Vagina (tissue), 2 donors: Measurements from ENCODE around the gene DPP6. TPM values are rescaled to one million over a fixed set of nuclear protein-coding genes. Genes with fewer than 3 reads are reported as not detected.
"Not testable (repeated sequence)": the region's sequence is repeated elsewhere in the genome, so short reads cannot be mapped to it uniquely, and the experiment has no call there.

Experiments used
- DNase-seq, 2 donors: peaks; one replicate each; pipeline ENCODE4 v3.0.0-alpha.2; 2017; ENCODE audit errors: extremely low spot score in 2 of 2
- H3K27ac ChIP-seq: fragments of 200-600 bp; sonication (generic); one replicate; pipeline ENCODE4 v1.5.1; 2019
- H3K27me3 ChIP-seq: fragments of 200-600 bp; sonication (generic); one replicate; pipeline ENCODE4 v1.5.1; 2019
- H3K36me3 ChIP-seq, 2 donors: fragments of 200-600 bp; sonication (generic); one replicate each; pipeline ENCODE4 v1.5.1; 2017 to 2019
- H3K4me1 ChIP-seq: fragments of 200-600 bp; sonication (generic); one replicate; pipeline ENCODE4 v1.5.1; 2019
- H3K4me3 ChIP-seq, 2 donors: fragments of 200-600 bp; sonication (generic); 1 replicate in 1 of 2; 2 replicates in 1 of 2; pipeline ENCODE4 v1.5.1; 2016 to 2019
- H3K9me3 ChIP-seq: fragments of 200-600 bp; sonication (generic); one replicate; pipeline ENCODE4 v1.5.1; 2019
- POLR2A ChIP-seq, 2 donors: fragments of 450-650 bp; IDR thresholded peaks; one replicate each; pipeline ENCODE4 v1.6.1; 2017; ENCODE audit warnings: antibody characterized with exemption in 2 of 2, mild to moderate bottlenecking in 2 of 2, moderate library complexity in 2 of 2
- POLR2AphosphoS5 ChIP-seq, 2 donors: sonication (generic); formaldehyde crosslinking; IDR thresholded peaks; one replicate each; pipeline ENCODE4 v1.9.0; 2017; ENCODE audit warnings: antibody characterized with exemption in 2 of 2, mild to moderate bottlenecking in 2 of 2, low read depth in 1 of 2; ENCODE audit not compliant: insufficient read depth in 1 of 2
- intact Hi-C: fragments of 100-400 bp; cut with DNase I; formaldehyde crosslinking; loops from one replicate; pipeline ENCODE4 v1.15.1; 2023
- total RNA-seq: library from RNA; depleted of rRNA; stranded (reverse); fragments of >200 nt; gene quantifications from one replicate; pipeline ENCODE4 v1.2.3, GENCODE V29; 2016
- TF ChIP-seq, protein P1 (sequence below), 3 experiments: fragments of 450-650 bp in 2 of 3; fragments of 200-600 bp in 1 of 3; sonication (generic) in 1 of 3; IDR thresholded peaks; one replicate each; pipeline ENCODE4 v1.5.1; 2017 to 2019; ENCODE audit warnings: antibody characterized with exemption in 3 of 3, mild to moderate bottlenecking in 2 of 3, moderate library complexity in 2 of 3

DPP6 gene
- total RNA-seq, 1 donor from 2014 or later: 7.9 TPM

DNA sequence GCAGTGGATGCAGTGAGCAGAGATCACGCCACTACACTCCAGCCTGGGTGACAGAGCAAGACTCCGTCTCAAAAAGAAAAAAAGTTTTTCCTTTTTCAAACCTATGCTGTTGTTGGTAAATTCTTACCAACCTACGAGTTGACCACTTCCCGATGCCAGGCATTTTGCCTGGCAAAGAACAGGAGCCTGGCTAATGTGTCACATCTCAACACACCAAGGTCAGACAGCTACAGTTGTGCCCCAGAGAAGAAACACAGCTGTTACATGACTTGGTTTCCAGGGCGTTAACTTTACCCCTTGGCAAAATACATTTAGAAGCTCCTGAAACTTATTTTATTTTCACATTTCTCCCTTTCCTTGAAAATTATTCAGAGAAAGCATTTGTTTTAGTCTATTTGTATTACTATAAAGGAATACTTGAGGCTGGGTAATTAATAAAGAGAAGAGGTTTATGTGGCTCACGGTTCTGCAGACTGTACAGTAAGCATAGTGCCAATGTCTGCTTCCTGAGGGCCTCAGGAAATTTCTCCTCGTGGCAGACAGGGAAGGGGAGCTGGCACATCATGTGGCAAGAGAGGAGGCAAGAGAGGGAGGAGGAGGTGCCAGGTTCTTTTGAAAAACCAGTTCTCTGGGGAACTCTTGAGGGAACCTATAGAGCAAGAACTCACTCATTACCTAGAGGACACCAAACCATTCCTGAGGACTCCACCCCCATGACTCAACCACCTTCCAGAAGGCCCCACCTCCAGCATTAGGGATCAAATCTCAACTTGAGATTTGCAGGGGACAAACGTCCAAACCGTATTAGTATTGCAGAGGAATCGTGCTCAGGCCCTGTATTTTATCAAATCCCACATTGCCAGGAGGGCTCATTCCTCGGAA is 867.4 kb downstream of the DPP6 start:
- TF ChIP-seq, protein P1, sequence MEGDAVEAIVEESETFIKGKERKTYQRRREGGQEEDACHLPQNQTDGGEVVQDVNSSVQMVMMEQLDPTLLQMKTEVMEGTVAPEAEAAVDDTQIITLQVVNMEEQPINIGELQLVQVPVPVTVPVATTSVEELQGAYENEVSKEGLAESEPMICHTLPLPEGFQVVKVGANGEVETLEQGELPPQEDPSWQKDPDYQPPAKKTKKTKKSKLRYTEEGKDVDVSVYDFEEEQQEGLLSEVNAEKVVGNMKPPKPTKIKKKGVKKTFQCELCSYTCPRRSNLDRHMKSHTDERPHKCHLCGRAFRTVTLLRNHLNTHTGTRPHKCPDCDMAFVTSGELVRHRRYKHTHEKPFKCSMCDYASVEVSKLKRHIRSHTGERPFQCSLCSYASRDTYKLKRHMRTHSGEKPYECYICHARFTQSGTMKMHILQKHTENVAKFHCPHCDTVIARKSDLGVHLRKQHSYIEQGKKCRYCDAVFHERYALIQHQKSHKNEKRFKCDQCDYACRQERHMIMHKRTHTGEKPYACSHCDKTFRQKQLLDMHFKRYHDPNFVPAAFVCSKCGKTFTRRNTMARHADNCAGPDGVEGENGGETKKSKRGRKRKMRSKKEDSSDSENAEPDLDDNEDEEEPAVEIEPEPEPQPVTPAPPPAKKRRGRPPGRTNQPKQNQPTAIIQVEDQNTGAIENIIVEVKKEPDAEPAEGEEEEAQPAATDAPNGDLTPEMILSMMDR (IDR thresholded peaks at IDR 0.05): no peak
- TF ChIP-seq POLR2A (IDR thresholded peaks at IDR 0.05) (no peak), POLR2AphosphoS5 (IDR thresholded peaks at IDR 0.05; ENCODE audit: insufficient read depth in 1 of 2, low read depth in 1 of 2) (no peak)
- no peaks in the 10 kb centered on the region for H3K9me3 ChIP-seq
- peak in 1 of 2 donors; percentile 64 for DNase-seq

DNA sequence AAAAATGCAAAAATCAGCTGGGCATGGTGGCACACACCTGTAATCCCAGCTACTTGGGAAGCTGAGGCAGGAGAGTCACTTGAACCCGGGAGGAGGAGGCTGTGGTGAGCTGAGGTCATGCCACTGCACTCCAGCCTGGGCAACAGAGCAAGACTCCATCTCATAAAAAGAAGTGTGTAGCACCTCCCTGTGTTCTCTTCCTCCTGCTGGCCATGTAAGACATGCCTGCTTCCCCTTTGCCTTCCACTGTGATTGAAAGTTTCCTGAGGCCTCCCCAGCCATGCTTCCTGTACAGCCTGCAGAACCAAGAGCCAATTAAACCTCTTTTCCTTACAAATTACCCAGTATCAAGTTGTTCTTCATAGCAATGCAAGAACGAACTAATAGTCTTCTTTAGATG is 870.3 kb downstream of the DPP6 start:
- peak in 1 of 2 donors; percentile 25 for DNase-seq
- H3K27me3 ChIP-seq, H3K4me1 ChIP-seq, H3K36me3 ChIP-seq, H3K27ac ChIP-seq, H3K9me3 ChIP-seq, H3K4me3 ChIP-seq: not testable (repeated sequence)
- intact Hi-C loops: loop anchor here (10.0 kb wide), 1 partner anchor 262 kb away; no protein-coding TSS in a partner anchor

More for the DNA sequence above, 867.4 kb downstream of the DPP6 start:
- no peak overlapping the region for H3K27ac ChIP-seq
- peaks cover 6% of the 10 kb centered on the region for H3K4me1 ChIP-seq
- H3K36me3 ChIP-seq: no peaks in the 10 kb centered on the region
- H3K4me3 ChIP-seq: no peak overlapping the region
- intact Hi-C loops: loop anchor here (10.0 kb wide), 2 partner anchors 265 to 415 kb away; no protein-coding TSS in a partner anchor
- no peaks in the 10 kb centered on the region for H3K27me3 ChIP-seq

DNA sequence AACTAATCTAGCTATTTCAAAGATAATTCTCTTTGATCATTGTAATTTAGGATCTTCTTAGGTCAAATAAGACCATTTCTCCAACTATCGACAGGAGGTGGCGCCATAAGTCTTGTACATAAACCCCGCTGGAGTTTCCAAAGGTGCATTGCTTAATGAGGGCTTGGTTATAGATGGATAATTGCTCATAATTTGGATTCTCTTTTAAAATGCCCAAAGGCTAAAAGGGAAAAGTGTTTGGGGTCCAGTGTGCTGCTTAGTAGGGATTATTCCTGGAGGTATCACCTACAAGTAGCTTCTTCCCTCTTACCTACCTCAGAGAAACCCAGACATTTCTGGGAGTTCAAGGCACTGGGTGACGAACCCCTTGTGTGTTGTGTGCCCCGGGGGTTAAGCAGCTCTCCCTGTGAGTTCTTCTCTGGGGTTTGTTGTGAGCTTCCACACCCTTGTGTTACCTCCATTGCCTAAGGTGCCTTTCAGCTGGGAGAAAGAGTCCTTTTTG is 875.5 kb downstream of the DPP6 start:
- Histone ChIP-seq H3K27ac (peak overlapping the region; percentile 89), H3K4me1 (peaks cover 23% of the 10 kb centered on the region), H3K9me3 (no peaks in the 10 kb centered on the region), H3K36me3 (no peaks in the 10 kb centered on the region), H3K4me3 (peak overlapping the region; percentile 51 to 64), H3K27me3 (no peaks in the 10 kb centered on the region)
- TF ChIP-seq, protein P1 (IDR thresholded peaks at IDR 0.05): peak; percentile 50 to 59 (median 51)
- TF ChIP-seq POLR2A (IDR thresholded peaks at IDR 0.05) (no peak), POLR2AphosphoS5 (IDR thresholded peaks at IDR 0.05; ENCODE audit: insufficient read depth in 1 of 2, low read depth in 1 of 2) (peak in 1 of 2 donors; percentile 30)
- intact Hi-C loops: loop anchor here (5.0 to 10.0 kb wide), 2 partner anchors 75 to 257 kb away; partner anchors contain the start of gene PAXIP1
- peak in 1 of 2 donors; percentile 89 for DNase-seq

DNA sequence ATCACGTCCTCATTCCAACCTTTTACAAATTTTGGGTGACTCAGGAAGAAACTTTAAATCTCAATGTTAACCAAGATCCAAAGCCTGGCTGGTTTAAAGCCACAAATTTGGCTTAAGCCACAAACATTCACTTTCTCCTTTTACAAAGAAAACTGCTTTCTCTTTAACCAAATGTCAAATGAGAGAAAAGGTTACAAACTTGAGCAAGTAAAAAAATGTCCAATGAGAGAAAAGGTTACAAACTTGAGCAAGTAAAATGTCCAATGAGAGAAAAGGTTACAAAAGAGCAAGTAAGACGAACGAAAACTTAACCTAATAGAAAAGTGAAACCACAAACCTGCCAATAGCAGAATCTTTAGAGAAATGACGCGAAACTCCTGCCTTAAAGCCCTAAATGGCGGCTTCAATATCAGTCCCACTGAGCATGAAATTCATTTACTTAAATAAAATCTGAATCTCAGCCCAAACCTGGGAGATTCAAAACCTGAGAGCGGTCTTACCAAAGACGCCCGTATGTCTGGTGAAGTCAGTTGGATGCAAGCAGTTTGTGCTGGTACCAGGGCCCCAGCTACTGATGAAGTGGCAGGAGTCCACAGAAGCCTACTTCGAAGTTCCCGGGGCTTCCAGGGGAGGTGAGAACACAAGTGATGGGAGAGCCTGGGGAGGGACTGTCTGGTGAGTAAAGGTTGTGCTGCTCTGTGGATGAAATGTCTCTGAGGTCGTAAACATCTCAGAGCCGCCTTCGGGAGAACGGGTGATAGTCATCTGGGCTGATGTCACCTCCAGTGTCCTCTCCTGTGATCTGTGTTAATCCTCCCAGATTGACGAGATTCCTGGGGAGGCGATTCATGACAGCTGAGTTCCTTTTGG is 876.2 kb downstream of the DPP6 start:
- Histone ChIP-seq H3K4me1 (peaks cover 23% of the 10 kb centered on the region), H3K36me3 (no peaks in the 10 kb centered on the region), H3K27me3 (no peaks in the 10 kb centered on the region), H3K27ac (peak overlapping the region; percentile 89), H3K4me3 (peak overlapping the region; percentile 51 to 64), H3K9me3 (no peaks in the 10 kb centered on the region)
- peak in 1 of 2 donors; percentile 92 for DNase-seq
- intact Hi-C loops: loop anchor here (5.0 to 10.0 kb wide), 2 partner anchors 74 to 256 kb away; partner anchors contain the start of gene PAXIP1
- no peak for TF ChIP-seq POLR2A (IDR thresholded peaks at IDR 0.05)
- peak in 1 of 2 donors; percentile 90 for TF ChIP-seq POLR2AphosphoS5 (IDR thresholded peaks at IDR 0.05; ENCODE audit: insufficient read depth in 1 of 2, low read depth in 1 of 2)

DNA sequence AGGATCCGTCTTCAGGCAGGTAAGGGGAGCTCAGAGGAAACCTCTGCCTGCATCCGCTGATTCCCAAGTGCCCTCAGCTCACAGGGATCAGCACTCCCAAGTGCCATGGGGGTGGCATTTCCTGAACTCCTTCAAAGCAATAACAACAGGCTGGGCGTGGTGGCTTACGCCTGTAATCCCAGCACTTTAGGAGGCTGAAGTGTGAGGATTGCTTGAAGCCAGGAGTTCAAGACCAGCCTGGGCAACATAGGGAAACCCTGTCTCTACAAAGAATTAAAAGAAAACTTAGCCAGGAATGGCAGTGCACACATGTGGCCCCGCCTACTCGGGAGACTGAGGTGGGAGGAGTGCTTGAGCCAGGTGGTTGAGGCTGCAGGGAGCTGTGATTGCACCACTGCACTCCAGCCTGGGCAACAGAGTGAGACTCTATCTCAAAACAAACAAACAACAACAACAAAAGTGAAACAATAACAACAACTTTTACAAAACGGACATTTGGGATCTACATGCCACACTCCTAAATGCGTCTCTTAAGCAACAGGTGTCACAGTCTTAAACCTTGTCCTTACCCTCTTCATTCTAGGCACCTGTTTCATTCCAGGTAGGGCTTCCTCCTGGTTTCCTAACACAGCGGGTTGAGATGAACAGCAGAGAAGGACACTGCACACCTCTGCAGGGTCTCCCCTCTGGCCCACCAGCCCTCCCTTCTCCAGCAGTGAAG is 877.0 kb downstream of the DPP6 start:
- H3K27me3 ChIP-seq: no peaks in the 10 kb centered on the region
- peak overlapping the region; percentile 51 to 64 for H3K4me3 ChIP-seq
- H3K27ac ChIP-seq: peak overlapping the region; percentile 89
- peak in 1 of 2 donors; percentile 75 for DNase-seq
- TF ChIP-seq POLR2AphosphoS5 (IDR thresholded peaks at IDR 0.05; ENCODE audit: insufficient read depth in 1 of 2, low read depth in 1 of 2) (no peak), POLR2A (IDR thresholded peaks at IDR 0.05) (no peak)
- TF ChIP-seq, protein P1 (IDR thresholded peaks at IDR 0.05): no peak
- H3K36me3 ChIP-seq: no peaks in the 10 kb centered on the region
- peaks cover 23% of the 10 kb centered on the region for H3K4me1 ChIP-seq
- intact Hi-C loops: loop anchor here (5.0 to 10.0 kb wide), 2 partner anchors 73 to 256 kb away; partner anchors contain the start of gene PAXIP1
- H3K9me3 ChIP-seq: peaks cover 3% of the 10 kb centered on the region
